ENCODE measurements around the gene DNAJB1. TPM values are rescaled to one million over a fixed set of nuclear protein-coding genes. Genes with fewer than 3 reads are reported as not detected.

The DNAJB1 gene
- total and polyA plus RNA-seq, 2 of the 4 experiments (the other 2 are of a cell fraction), result 88.2 to 95.4 TPM

GRCh38 chr19:14529254-14530004, 11.2 kb upstream of the DNAJB1 start, which contains the start of gene TECR:
Gene TECR (plus strand): TSS chr19:14529594. CDS start chr19:14529697, 103 bp downstream.
- CTCF ChIA-PET, result no interaction called here
- peaks cover 2% of the 10 kb centered on the region; the same call in 1 of the 2 replicates for H3K4me1 ChIP-seq (ENCODE audit: control insufficient read depth, insufficient read depth, low read length)
- H3K56ac ChIP-seq (ENCODE audit: extremely low read depth, insufficient read depth, low read length), result peak within 1 kb of the TSS; percentile 47
- TF ChIP-seq CEBPB (IDR thresholded peaks at IDR 0.05; ENCODE audit: low read depth, low read length), result peak; percentile 70
- no peak for TF ChIP-seq RCOR1 (IDR thresholded peaks at IDR 0.05; ENCODE audit: insufficient replicate concordance, low read length)
- TF ChIP-seq FOS (IDR thresholded peaks at IDR 0.05; ENCODE audit: low read depth, low read length), result no peak
- no peak for TF ChIP-seq RFX5 (IDR thresholded peaks at IDR 0.05; ENCODE audit: low read depth, low read length)
- peak; percentile 67; the same call in 1 of the 2 replicates for TF ChIP-seq MAZ (IDR thresholded peaks at IDR 0.05; ENCODE audit: borderline replicate concordance, low read depth, low read length)
- peak; percentile 45; the same call in 1 of the 2 replicates for TF ChIP-seq MXI1 (IDR thresholded peaks at IDR 0.05; ENCODE audit: borderline replicate concordance, low read depth, low read length)
- peak; percentile 60 for TF ChIP-seq USF2 (IDR thresholded peaks at IDR 0.05; ENCODE audit: low read depth, low read length)
- TF ChIP-seq, protein P1, sequence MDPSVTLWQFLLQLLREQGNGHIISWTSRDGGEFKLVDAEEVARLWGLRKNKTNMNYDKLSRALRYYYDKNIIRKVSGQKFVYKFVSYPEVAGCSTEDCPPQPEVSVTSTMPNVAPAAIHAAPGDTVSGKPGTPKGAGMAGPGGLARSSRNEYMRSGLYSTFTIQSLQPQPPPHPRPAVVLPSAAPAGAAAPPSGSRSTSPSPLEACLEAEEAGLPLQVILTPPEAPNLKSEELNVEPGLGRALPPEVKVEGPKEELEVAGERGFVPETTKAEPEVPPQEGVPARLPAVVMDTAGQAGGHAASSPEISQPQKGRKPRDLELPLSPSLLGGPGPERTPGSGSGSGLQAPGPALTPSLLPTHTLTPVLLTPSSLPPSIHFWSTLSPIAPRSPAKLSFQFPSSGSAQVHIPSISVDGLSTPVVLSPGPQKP (IDR thresholded peaks at IDR 0.05; ENCODE audit: borderline replicate concordance, low read depth, low read length), result no peak
- no peak for TF ChIP-seq CTCF (conservative IDR thresholded peaks at IDR 0.05; ENCODE audit: low read depth, low read length)
- TF ChIP-seq SMC3 (IDR thresholded peaks at IDR 0.05; ENCODE audit: low read depth, low read length), result no peak
- no peak for TF ChIP-seq RAD21 (IDR thresholded peaks at IDR 0.05; ENCODE audit: low read length)
- peak; percentile 65 for TF ChIP-seq MAFK (IDR thresholded peaks at IDR 0.05; ENCODE audit: low read depth, low read length)
- no peak for TF ChIP-seq CHD1 (IDR thresholded peaks at IDR 0.05; ENCODE audit: low read depth, low read length)

More at GRCh38 chr19:14529254-14530004, 11.2 kb upstream of the DNAJB1 start, which contains the start of gene TECR:
- Histone ChIP-seq H2AK5ac (ENCODE audit: low read depth, low read length) (peak within 1 kb of the TSS; percentile 34; the same call in 1 of the 2 replicates), H4K91ac (ENCODE audit: insufficient read depth, low read depth, low read length) (peak within 1 kb of the TSS; percentile 10; the same call in 1 of the 2 replicates), H2AK9ac (replicated peaks; ENCODE audit: low read depth, low read length, poor library complexity) (peak within 1 kb of the TSS; percentile 87), H3K9ac (ENCODE audit: low read depth, low read length) (peak within 1 kb of the TSS; percentile 89), H4K20me1 (ENCODE audit: insufficient read depth, low read length) (peaks cover 3% of the 10 kb centered on the region; the same call in 1 of the 2 replicates), H2BK20ac (ENCODE audit: low read depth, low read length) (no peak within 1 kb of the TSS), H4K8ac (ENCODE audit: low read depth in 2 of 2, low read length in 2 of 2) (peak within 1 kb of the TSS; percentile 9 to 82; a peak in 3 of 4 replicates), H3K27ac (ENCODE audit: insufficient read depth, low read length) (peak within 1 kb of the TSS; percentile 78), H3K9me1 (ENCODE audit: insufficient read depth, low read length) (peaks cover 5% of the 10 kb centered on the region; the same call in 1 of the 2 replicates), H3K4me2 (ENCODE audit: low read depth, low read length) (peak within 1 kb of the TSS; percentile 92), H3K23ac (ENCODE audit: low read depth, low read length) (peak within 1 kb of the TSS; percentile 77; the same call in 1 of the 2 replicates), H2BK5ac (ENCODE audit: low read depth, low read length, poor library complexity, severe bottlenecking) (peak within 1 kb of the TSS; percentile 60), H3K79me1 (ENCODE audit: low read depth in 1 of 2, low read length in 2 of 2) (peaks cover 10 to 36% of the 10 kb centered on the region in 2 experiments; a peak in 3 of 4 replicates), H2BK120ac (ENCODE audit: low read depth, low read length) (0 out of 2 replicates have a peak within 1 kb of the TSS, but pooled peaks have one; percentile 13), H4K5ac (ENCODE audit: low read depth, low read length) (peak within 1 kb of the TSS; percentile 69), H3K4me3 (ENCODE audit: insufficient read depth, low read depth, low read length) (peak within 1 kb of the TSS; percentile 80), H3K14ac (replicated peaks; ENCODE audit: low read depth, low read length) (peak within 1 kb of the TSS; percentile 66), H3K9me3 (ENCODE audit: control insufficient read depth, insufficient read depth, low read length) (no peaks in the 10 kb centered on the region), H3K36me3 (ENCODE audit: control insufficient read depth, insufficient read depth, low read length) (no peaks in the 10 kb centered on the region), H3K27me3 (ENCODE audit: control insufficient read depth, insufficient read depth, low read length) (no peaks in the 10 kb centered on the region), H2AFZ (replicated peaks; ENCODE audit: low read length, poor library complexity) (peak within 1 kb of the TSS; percentile 97), H2BK15ac (ENCODE audit: low read depth, low read length) (peak within 1 kb of the TSS; percentile 25; the same call in 1 of the 3 replicates), H3K4ac (ENCODE audit: low read depth, low read length) (peak within 1 kb of the TSS; percentile 73), H3K18ac (ENCODE audit: low read depth, low read length) (peak within 1 kb of the TSS; percentile 14; the same call in 1 of the 2 replicates)
- intact Hi-C loops (cut with micrococcal nuclease) (no loop called here), in situ Hi-C loops (cut with MboI; ENCODE audit: low sequenced_read_pairs) (no loop called here), dilution Hi-C loops (cut with HindIII; ENCODE audit: low sequenced_read_pairs, unreplicated experiment) (no loop called here)
- 1% methylated on average over 29 of the region's 59 CpGs; no CpG with 5 or more reads in 1 of the 2 experiments for WGBS, 2 experiments (ENCODE audit: extremely low coverage in 2 of 2, insufficient read length in 1 of 2)
- DNase-seq (peak; percentile 100), ATAC-seq (ENCODE audit: low read depth) (peak; percentile 99)
- POLR2A ChIA-PET (ENCODE audit: unreplicated experiment), result no interaction called here
- BruUV-seq (replicated peaks), result no TSS peak

Measured in IMR-90 (cell line).